Measurements from ENCODE around the gene RAPGEF2.
"Not testable (repeated sequence)": the region's sequence is repeated elsewhere in the genome, so short reads cannot be mapped to it uniquely, and the experiment has no call there.

RAPGEF2 gene

DNA sequence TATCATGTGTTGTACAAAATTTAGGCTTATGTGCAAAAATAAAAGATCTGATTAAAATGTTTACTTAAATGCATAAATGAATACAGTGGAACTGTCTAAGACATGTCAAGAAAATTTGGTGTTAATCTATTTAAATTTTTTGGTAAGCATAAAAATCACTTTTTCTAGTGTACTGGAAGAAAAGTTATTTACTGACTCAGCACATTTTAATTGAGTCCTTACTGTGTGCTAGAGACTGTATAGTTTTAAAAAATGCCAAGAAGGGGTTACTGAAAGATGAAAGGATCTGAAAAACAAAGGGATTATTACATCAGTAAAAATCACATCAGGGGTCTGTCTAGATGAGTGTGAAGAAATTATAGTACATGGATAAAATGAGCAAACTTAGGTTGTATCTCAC is 60.6 kb downstream of the RAPGEF2 start:
- peak; percentile 25 for FAIRE-seq

GRCh38 chr4:159169404-159170302 is 66.8 kb downstream of the RAPGEF2 start:
- FAIRE-seq = no peak

GRCh38 chr4:159171287-159171686 is 68.4 kb downstream of the RAPGEF2 start:
- FAIRE-seq = no peak

GRCh38 chr4:159173886-159174285 is 71.0 kb downstream of the RAPGEF2 start:
- FAIRE-seq = no peak

- no peak for FAIRE-seq
Measured at GRCh38 chr4:159174645-159175084, 71.8 kb downstream of the RAPGEF2 start.

DNA sequence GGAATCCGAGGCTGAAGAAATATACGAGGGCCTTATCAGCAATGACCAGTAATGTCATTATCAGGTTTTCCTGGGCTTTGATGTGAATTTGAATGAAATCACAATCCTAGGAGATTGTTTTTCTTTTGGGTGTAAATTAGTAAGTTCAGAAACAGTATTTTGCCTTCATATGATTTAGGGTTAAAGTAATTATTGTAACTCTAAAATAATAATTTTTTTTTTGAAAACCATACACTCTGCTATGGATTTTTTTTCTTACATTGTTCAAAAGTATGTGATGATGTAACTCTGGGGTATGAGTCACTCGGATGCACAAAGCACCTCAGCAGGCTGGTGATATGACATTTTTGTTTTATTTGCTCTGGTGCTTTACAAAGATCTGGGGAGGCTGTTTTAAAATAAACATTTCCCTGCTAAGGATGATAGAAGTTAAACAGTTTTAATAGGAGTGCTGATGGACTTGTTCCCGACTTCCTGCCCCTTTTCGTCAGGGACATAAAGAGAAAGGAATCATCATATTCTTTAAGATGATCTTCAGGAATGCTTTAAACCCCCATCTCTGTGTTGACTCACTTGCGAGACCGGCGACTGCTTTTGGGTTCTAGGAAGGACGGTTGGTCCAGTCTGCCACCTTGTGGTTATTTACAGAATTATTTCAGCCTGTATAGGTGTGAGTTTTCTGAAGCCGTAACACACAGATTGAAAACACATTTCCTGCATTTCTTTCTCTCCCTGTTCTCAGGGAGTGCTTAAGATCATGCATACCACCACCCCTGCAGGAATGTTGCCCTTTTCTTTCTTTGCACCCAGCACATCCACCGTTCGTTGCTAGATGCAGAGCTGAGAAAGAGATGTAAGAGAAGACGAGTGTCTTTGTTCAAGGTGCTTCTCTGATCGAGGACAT is 72.5 kb downstream of the RAPGEF2 start:
- peak; percentile 96 for FAIRE-seq

DNA sequence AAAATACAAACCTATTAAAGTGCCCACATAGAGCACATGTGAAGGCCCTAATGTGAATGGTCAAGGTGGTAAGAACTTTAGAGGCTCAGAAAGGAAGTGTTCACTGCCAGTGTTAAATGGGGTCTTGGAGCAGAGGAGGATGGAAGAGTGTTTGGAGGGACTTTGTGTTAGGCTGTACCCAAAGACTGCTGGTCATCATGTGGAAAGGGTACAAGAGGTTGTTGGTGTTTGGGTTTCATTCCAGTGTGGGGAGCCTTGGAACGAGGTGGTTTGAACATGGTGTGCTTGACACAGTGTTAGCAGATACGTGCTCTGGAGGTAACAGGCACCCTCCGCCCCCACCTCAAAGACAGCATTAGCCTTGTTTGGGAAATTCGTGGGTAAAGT is 73.1 kb downstream of the RAPGEF2 start:
- no peak for FAIRE-seq

DNA sequence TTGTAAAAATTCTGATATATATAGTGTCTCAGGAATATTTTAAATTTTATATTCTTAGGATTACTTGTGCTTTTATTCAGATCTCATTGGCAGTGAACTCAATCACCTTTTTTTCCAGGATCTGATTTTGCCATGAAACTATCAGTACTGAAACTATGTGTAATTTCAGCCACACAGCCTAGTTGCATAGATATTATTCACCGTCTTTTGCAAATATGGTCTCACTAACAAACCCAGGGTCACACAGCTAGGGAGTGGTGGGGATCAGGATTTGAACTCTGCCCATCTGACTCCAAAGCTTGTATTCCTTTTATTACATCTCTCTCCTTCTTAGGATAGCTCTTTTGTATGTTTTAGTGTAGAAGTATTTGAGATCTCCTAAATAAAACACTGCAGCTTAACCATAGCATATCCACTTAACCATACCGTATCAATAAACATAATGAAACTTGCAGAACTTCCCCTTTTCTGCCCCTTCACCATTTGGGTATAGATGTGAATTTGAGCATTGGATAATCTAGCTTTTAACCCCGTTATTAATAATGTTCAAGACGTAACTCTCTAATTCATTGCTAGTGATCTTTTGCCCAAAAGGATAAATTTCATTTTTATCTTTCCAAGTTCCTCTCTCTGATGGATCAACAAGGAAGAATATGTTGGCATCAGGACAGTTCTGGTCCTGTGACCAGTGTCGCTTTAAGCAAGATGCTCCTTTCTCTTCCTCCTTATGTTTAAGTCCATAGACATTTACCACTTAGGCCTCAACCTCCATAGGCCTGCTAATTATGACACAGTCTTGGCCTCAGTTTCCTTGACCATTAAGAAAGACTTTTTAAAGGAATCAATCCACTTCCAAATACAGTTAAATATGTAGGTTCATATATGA is 74.6 kb downstream of the RAPGEF2 start:
- no peak for FAIRE-seq

DNA sequence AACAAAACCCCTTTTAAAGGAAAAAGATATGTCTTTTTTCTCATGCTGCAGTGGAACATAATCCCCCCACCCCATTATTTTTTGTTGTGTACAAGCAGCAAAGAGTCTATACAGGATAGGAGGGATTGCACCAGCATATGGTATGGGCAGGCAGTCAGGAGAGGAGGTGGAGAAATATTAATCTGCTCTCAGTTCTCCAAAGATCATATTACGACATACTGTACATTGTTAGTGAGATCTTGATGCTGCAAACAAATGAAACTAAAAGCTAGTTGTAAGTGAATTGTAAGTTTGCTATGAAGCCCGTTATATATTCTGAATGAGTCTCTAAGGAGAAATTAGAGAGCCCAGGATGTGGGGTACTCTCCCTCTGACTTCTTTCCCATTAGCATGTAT is 75.3 kb downstream of the RAPGEF2 start:
- no peak for FAIRE-seq

GRCh38 chr4:159178979-159179969 is 76.4 kb downstream of the RAPGEF2 start:
- FAIRE-seq = no peak

GRCh38 chr4:159183885-159184605 is 81.2 kb downstream of the RAPGEF2 start:
- FAIRE-seq = not testable (repeated sequence)

DNA sequence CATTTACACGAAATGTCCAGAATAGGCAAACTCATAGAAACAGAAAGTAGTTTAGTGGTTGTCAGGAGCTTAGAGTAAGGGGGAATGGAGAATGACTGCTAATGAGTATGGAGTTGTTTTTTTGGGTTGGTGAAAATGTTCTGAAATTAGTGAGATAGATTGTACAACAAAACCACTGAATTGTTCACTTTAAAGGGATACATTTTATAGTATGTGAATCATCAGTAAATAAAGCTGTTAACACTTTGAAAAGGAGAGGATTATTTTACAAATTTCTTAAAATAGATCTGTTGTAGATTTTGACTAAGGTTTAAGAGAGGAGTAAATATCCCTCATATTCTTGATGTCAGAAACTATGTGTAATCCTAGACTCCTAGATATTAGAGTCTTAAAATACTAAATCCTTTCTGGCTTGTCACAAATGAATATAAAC is 82.7 kb downstream of the RAPGEF2 start:
- no peak for FAIRE-seq

DNA sequence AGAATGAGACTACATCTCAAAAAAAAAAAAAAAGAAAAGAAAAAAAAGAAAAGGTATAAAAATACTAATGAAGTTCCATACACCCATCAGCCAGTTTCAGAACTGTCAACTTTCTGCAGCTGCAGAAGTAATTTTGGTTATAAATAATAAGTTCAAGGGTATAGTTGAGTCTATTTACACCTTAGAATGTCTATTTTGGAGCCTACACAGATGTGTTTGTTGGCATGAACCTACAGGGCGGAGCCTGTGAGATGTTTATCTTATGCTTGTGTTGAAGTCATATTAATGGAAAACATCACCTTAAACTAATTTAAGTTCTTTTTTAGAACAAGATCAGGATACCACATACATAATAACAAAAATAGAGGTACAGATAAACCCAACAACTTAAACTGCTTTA is 85.8 kb downstream of the RAPGEF2 start:
- no peak for FAIRE-seq

DNA sequence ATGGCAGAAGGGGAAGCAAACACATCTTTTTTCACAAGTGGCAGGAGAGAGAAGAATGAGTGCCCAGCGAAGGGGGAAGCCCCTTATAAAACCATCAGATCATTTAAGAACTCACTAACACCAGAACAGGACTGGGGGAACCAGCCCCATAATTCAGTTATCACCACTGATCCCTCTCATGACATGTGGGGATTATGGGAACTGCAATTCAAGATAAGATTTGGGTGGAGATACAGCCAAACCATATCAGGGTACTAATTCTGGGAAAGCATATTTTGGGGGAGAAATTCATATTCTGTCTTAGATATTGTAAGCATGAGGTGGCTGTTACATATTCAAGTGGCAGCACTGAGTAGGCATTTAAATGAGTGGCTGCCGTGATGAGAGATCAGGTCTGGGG is 87.8 kb downstream of the RAPGEF2 start:
- FAIRE-seq = no peak

DNA sequence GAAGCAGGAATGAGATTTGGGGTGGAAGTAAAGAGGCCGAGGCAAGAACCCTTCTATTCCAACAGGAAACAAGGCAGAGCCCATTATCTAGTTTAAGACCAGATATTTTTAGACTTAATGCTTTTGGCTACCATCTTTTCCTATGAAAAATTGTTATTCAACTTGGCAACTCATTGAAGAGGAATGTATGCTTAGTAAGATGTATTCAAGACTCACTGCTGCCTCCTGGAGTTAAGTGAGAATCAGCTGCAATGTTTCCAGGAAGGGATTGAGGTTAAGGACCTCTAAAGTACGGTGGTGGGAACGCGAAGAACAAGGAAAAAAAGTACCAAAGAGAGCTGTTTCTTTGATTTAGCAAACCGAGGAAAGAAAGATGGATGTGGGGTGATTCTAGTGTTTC is 89.1 kb downstream of the RAPGEF2 start:
- peak; percentile 33 for FAIRE-seq

DNA sequence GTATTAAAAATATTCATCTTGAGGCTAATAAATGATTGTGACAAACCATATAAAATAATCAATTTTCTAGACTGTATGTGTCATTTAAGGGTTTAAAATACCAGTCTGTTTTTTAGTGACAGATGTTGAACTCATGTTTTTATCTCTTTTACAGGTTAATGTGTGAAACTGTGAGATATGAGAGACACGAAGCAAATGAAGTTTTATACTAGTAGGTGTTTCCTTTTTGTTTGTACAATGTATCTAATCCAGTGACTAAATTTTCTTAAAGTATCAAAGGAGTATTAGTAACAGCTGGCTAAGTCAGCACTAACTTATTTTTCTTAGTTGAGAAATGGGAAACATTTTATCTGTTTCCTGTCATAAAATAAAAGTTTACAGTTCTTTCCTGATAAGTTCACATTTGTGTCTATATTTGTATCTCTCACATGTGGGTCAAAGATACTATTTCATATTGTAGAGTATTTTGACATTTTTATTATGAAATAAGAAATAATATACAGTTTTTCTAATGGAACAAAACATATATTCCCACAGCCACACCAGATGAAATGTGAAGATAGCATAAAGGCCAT is 90.3 kb downstream of the RAPGEF2 start:
- FAIRE-seq = no peak

DNA sequence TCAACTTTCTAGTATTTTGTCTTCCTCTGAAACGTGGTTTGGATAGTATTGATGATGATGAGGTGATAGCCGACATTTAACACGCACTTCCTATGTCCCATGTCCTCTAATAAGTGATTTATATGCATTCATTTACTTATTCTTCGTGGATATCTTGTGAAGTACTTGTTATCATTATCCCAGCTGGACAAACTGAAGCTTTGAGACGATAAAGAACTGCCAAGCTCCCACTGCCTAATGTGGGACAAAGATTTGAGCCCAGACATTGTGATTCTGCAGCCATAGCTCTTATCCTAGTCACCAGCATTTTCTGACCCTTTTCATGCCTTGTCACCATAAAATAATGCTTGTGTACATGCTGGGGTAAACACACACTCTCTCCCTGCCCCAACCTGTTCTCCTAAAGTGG is 92.5 kb downstream of the RAPGEF2 start:
- FAIRE-seq = no peak

DNA sequence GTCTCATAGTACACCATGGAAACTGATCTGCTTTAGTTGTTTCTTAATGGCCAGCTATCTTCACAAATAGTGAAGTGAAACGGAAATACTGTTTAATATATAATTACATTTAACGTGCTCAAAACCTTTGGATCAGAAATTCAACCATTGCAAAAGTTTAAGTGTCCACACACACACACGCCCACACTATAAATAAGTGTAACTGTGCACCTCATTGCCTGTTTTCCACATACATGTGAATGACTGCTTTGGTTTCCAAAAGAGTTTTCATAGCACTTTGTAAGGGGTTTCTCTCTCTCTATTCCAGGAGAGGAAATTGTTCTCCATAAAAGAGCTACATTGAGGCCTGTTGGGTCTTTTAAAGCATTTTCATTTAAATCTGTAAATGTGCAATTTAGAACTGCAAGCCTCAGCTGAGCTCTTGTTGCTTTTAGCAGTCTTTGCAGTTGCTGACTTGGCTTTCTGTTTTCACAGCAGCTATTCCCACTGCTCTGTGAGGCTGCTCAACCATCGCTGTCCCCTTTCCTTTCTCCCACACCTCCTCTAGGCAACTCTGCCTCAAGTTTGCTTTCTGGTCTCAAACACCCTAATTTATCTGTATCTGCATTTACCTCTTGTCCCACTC is 94.5 kb downstream of the RAPGEF2 start:
- FAIRE-seq = no peak

- no peak for FAIRE-seq
Measured at GRCh38 chr4:159197885-159198269, 95.0 kb downstream of the RAPGEF2 start.

- FAIRE-seq = no peak
Measured at GRCh38 chr4:159199826-159200225, 96.9 kb downstream of the RAPGEF2 start.
